ENCODE results near the gene TRA2A. TPM values are rescaled to one million over a fixed set of nuclear protein-coding genes. Genes with fewer than 3 reads are reported as not detected.

Gene TRA2A
- 154 to 165 TPM (median 162 TPM) in 3 replicates for total RNA-seq

DNA sequence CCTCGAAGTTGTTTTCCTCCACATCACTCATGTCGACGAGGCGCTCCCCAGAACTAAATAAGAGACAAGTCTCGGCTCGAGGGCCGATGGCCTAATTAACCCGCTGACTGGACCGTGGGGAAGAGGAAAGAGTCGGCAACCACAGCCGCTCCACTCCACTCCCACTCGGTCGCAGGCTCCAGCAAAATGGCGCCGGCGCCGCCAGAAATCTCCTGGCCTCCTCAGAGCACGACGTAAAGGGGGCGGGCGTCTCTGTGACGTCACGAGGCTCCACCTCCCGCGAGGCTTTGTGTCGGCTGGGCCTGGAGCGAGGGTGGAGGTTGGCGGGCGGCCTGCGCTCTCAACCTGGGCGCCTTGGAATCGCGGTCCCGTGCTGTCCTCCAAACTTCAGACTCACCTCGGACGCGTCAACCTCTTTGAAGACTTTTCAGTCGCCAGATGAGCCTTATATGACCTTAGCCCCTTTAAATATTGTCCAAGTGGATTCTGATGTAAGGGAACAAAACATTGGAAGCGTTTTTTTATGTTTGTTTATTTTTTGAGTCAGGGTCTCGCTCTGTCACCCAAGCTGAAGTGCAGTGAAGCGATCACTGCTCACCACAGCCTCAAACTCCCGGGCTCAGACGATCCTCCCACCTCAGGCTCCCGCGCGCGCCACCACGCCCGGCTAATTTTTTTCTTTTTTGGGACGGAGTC is at the start of gene TRA2A:
TRA2A (minus strand) TSS at position 188 of the 696 bp plus-strand sequence; CDS start at position 31, 157 bp downstream.
- H3K36me3 Mint-ChIP-seq = no peaks in the 10 kb centered on the region
- peaks cover 34% of the 10 kb centered on the region for H3K4me1 Mint-ChIP-seq
- no peaks in the 10 kb centered on the region for H3K27me3 Mint-ChIP-seq (ENCODE audit: low read depth)
- TF ChIP-seq, protein P1, sequence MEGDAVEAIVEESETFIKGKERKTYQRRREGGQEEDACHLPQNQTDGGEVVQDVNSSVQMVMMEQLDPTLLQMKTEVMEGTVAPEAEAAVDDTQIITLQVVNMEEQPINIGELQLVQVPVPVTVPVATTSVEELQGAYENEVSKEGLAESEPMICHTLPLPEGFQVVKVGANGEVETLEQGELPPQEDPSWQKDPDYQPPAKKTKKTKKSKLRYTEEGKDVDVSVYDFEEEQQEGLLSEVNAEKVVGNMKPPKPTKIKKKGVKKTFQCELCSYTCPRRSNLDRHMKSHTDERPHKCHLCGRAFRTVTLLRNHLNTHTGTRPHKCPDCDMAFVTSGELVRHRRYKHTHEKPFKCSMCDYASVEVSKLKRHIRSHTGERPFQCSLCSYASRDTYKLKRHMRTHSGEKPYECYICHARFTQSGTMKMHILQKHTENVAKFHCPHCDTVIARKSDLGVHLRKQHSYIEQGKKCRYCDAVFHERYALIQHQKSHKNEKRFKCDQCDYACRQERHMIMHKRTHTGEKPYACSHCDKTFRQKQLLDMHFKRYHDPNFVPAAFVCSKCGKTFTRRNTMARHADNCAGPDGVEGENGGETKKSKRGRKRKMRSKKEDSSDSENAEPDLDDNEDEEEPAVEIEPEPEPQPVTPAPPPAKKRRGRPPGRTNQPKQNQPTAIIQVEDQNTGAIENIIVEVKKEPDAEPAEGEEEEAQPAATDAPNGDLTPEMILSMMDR (IDR thresholded peaks at IDR 0.05; ENCODE audit: unreplicated experiment) = no peak
- peak; percentile 92 to 98 for DNase-seq (ENCODE audit: low spot score in 2 of 2, unreplicated experiment in 2 of 2)
- H3K27ac Mint-ChIP-seq = peak within 1 kb of the TSS; percentile 100
- H3K4me3 Mint-ChIP-seq = peak within 1 kb of the TSS; percentile 100
- no peaks in the 10 kb centered on the region for H3K9me3 Mint-ChIP-seq

DNA sequence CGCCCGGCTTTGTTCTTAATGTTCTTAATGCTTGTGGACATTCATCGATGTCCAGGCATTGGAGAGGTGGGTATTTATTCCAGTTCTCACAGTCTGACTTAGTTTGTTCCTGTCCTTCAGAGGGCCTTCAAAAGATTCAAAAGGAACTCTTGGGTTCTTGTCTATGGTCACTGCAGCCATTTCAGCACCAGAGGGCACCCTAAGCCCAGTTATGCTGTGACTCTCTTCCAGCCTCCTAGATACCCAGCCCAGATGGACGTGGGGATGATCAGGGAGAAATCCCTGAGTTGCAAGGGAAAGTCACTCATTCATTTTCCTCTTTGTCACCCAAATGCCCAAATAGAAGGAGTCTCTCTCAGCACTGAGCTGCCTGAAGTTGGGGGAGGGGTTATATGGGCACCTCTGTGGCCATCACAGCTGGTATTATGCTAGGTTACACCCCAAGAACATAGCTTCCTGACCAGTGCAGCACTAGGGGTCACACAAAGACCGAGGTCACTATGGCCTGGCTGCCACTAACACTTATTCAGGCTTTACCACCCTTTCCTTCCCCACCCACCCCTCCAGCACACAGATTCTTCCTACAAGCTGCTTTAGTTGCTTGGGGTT is 38.9 kb upstream of the TRA2A start:
- peaks cover 1% of the 10 kb centered on the region for H3K27me3 Mint-ChIP-seq (ENCODE audit: low read depth)
- no peaks in the 10 kb centered on the region for H3K36me3 Mint-ChIP-seq
- TF ChIP-seq, protein P1 (IDR thresholded peaks at IDR 0.05; ENCODE audit: unreplicated experiment) = peak; percentile 43
- H3K27ac Mint-ChIP-seq = no peak overlapping the region
- H3K9me3 Mint-ChIP-seq = no peaks in the 10 kb centered on the region
- no peak overlapping the region for H3K4me3 Mint-ChIP-seq
- peak; percentile 37 to 77 for DNase-seq (ENCODE audit: low spot score in 2 of 2, unreplicated experiment in 2 of 2)
- no peaks in the 10 kb centered on the region for H3K4me1 Mint-ChIP-seq

DNA sequence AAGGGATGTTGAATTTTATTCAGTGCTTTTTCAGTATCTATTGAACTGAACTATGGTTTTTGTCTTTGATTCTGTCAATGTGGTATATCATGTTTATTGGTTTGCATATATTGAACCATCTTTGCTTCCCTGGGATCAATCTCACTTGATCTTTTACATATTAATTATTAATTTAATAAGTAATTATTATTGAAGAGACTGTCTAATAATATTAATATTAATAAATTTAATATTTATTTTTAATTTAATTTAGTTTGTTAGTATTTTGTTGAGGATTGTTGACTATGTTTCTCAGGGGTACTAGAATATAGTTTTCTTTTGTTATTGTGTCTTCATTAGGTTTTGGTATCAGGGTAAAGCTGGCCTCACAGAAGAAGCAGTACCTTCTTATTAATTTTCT is 26.5 kb upstream of the TRA2A start:
- H3K4me1 Mint-ChIP-seq = no peaks in the 10 kb centered on the region
- peaks cover 3% of the 10 kb centered on the region for H3K9me3 Mint-ChIP-seq
- H3K27me3 Mint-ChIP-seq (ENCODE audit: low read depth) = peaks cover 6% of the 10 kb centered on the region
- TF ChIP-seq, protein P1 (IDR thresholded peaks at IDR 0.05; ENCODE audit: unreplicated experiment) = no peak
- no peak for DNase-seq (ENCODE audit: low spot score in 2 of 2, unreplicated experiment in 2 of 2)
- H3K36me3 Mint-ChIP-seq = no peaks in the 10 kb centered on the region
- H3K4me3 Mint-ChIP-seq = no peak overlapping the region
- no peak overlapping the region for H3K27ac Mint-ChIP-seq

DNA sequence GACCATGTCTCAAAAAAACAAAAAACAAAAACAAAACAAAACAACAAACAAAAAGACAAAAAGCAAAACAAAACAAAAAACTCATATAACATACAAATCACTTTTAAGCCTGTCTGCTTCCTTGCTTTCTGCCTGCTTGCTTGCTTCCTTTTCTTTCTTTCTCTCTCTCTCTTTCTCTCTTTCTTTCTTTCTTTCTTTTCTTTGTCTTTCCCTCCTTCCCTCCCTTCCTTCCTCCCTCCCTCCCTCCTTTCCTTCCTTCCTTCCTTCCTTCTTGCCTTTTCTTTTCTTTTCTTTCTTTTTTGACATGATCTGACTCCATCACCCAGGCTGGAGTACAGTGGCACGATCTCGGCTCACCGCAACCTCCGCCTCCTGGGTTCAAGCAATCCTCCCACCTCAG is 15.9 kb upstream of the TRA2A start:
- no peak for DNase-seq (ENCODE audit: low spot score in 2 of 2, unreplicated experiment in 2 of 2)
- peaks cover 2% of the 10 kb centered on the region for H3K27me3 Mint-ChIP-seq (ENCODE audit: low read depth)
- TF ChIP-seq, protein P1 (IDR thresholded peaks at IDR 0.05; ENCODE audit: unreplicated experiment) = no peak

DNA sequence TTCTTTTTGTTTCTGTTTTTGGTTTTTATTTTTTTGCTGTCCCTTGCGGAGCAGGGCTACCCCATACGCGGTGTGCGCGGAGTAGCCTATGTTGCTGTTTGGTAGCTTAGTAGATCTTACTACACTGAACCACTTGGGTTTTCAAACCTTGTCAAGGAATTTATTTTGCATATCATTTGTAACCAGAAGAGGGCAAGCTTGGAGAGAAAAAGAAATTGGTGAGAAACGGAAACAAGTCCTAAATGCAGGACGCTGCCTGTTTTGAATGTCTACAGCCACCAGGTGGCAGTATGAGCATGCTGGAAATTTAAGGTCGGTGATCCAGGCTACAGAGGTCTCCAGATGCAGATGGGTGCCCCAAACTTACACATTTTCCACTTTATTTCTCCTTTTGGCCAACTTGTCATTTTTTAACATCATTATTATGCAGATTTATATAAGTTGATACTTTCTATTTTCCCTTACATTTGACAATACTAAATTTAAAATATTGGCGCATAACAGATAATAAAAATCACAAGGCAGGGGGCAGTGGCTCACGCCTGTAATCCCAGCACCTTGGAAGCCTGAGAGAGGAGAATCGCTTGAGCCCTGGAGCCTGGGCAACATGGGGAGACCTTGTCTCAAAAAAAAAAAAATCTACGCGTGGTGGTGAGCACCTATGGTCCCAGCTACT is 15.3 kb upstream of the TRA2A start:
- no peak overlapping the region for H3K27ac Mint-ChIP-seq
- peaks cover 2% of the 10 kb centered on the region for H3K27me3 Mint-ChIP-seq (ENCODE audit: low read depth)
- TF ChIP-seq, protein P1 (IDR thresholded peaks at IDR 0.05; ENCODE audit: unreplicated experiment) = peak; percentile 92
- H3K4me1 Mint-ChIP-seq = no peaks in the 10 kb centered on the region
- H3K4me3 Mint-ChIP-seq = no peak overlapping the region
- H3K9me3 Mint-ChIP-seq = no peaks in the 10 kb centered on the region
- no peaks in the 10 kb centered on the region for H3K36me3 Mint-ChIP-seq
- DNase-seq (ENCODE audit: low spot score in 2 of 2, unreplicated experiment in 2 of 2) = peak; percentile 33 to 74

More for the DNA sequence above, 15.9 kb upstream of the TRA2A start:
- Mint-ChIP-seq H3K27ac (no peak overlapping the region), H3K4me3 (no peak overlapping the region), H3K4me1 (no peaks in the 10 kb centered on the region), H3K36me3 (no peaks in the 10 kb centered on the region), H3K9me3 (no peaks in the 10 kb centered on the region)
